ENCODE measurements around the gene ELAVL3. TPM values are rescaled to one million over a fixed set of nuclear protein-coding genes. Genes with fewer than 3 reads are reported as not detected.

ELAVL3 gene
- total and polyA plus RNA-seq, 8 donors: 0.10 to 11.0 (median 1.5) TPM; not detected in 3

DNA sequence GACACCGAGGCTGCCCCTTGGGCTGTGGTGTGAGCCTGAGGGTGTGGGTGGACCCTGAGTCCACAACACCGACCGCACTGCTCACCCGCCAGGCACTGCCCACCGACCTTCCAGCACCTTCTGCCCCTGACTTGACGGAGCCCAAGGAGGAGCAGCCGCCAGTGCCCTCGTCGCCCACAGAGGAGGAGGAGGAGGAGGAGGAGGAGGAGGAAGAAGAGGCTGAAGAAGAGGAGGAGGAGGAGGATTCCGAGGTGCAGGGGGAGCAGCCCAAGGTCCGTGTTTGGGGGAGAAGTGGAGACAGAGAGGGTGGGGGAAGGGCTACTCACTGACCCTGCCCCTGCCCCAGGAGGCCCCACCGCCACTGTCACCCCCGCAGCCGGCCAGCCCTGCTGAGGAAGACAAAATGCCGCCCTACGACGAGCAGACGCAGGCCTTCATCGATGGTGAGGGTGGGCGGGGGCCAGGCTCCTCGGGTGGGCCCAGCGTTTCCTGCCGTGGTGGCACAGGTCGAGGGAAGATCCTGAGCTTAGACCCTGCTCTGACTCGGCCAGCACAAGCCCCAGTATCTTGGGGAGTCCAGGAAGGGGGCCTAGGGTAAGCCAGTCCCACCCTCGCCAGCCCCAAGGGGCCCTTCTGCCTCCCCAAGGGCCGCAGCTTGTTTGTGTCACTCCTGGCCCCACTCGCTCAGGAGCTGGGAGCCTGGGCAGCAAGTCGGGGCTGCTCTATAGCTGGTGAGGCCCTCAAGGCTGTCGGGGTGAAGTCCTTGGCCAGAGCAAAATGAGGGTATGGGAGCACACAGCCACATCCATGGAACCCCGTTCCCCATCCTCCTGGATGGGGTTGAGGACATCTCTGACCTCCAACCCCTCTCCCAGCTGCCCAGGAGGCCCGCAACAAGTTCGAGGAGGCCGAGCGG is 33.2 kb downstream of the ELAVL3 start:
- Histone ChIP-seq H3K4me3 (no peak overlapping the region), H3K36me3 (peaks cover 56 to 86% (median 85%) of the 10 kb centered on the region in 4 donors), H3K9me3 (no peaks in the 10 kb centered on the region), H3K27ac (no peak overlapping the region), H3K27me3 (peaks cover 0 to 6% (median 0%) of the 10 kb centered on the region in 3 donors), H3K4me1 (peaks cover 0 to 14% (median 4%) of the 10 kb centered on the region in 4 donors)
- TF ChIP-seq, protein P1, sequence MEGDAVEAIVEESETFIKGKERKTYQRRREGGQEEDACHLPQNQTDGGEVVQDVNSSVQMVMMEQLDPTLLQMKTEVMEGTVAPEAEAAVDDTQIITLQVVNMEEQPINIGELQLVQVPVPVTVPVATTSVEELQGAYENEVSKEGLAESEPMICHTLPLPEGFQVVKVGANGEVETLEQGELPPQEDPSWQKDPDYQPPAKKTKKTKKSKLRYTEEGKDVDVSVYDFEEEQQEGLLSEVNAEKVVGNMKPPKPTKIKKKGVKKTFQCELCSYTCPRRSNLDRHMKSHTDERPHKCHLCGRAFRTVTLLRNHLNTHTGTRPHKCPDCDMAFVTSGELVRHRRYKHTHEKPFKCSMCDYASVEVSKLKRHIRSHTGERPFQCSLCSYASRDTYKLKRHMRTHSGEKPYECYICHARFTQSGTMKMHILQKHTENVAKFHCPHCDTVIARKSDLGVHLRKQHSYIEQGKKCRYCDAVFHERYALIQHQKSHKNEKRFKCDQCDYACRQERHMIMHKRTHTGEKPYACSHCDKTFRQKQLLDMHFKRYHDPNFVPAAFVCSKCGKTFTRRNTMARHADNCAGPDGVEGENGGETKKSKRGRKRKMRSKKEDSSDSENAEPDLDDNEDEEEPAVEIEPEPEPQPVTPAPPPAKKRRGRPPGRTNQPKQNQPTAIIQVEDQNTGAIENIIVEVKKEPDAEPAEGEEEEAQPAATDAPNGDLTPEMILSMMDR (IDR thresholded peaks at IDR 0.05): no peak
- TF ChIP-seq POLR2AphosphoS5 (IDR thresholded peaks at IDR 0.05) (no peak), POLR2A (IDR thresholded peaks at IDR 0.05) (no peak), EP300 (IDR thresholded peaks at IDR 0.05) (no peak)
- no peak for DNase-seq
- intact Hi-C loops (cut with DNase I; ENCODE audit: low total_unique reads): loop anchor here (10.0 kb wide), 1 partner anchor 153 kb away; the partner anchor contains the start of gene TSPAN16
- 88 to 95% (median 93%) methylated on average over 16 to 35 of the region's 35 CpGs for WGBS, 5 donors

DNA sequence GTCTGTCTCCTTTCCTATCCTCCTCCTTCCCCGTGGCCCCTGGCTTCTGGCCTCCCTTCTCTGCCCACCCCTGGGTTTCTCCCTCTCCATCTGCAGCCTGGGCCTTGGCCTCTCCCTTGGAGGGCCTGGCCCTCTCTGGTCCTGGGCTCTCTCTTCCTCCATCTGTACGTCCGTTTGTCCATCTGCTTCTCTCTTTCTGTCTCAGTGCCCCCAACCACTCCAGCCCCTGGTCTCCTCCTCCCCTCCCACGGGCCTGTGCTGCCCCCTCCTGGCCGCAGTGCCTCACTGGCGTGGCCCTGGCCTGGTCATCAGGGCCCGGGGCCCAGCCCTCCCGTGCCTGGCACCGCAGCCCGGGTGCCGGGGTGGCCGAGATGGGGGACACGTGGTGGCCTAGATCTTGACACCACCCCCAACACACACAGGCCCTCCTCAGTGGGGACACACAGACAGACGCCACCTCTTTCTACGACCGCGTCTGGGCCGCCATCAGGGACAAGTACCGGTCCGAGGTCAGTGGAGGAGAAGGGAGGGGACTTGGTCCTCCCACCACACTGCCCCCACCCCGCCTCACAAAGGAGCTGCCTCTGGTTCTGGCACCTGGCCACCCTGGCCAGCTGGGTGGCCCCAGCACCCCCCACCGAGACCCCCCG is 34.1 kb downstream of the ELAVL3 start:
- peak overlapping the region in 1 of 5 donors; percentile 28 for H3K27ac ChIP-seq
- no peaks in the 10 kb centered on the region for H3K9me3 ChIP-seq
- DNase-seq: peak; percentile 63 to 71
- H3K36me3 ChIP-seq: peaks cover 64 to 94% (median 93%) of the 10 kb centered on the region in 4 donors
- H3K4me3 ChIP-seq: no peak overlapping the region
- H3K27me3 ChIP-seq: peaks cover 0 to 4% (median 0%) of the 10 kb centered on the region in 3 donors
- intact Hi-C loops (cut with DNase I; ENCODE audit: low total_unique reads): loop anchor here (10.0 kb wide), 1 partner anchor 152 kb away; the partner anchor contains the start of gene TSPAN16
- peaks cover 0 to 11% (median 4%) of the 10 kb centered on the region in 4 donors for H3K4me1 ChIP-seq
- TF ChIP-seq POLR2AphosphoS5 (IDR thresholded peaks at IDR 0.05) (no peak), POLR2A (IDR thresholded peaks at IDR 0.05) (no peak)
- TF ChIP-seq, protein P1 (IDR thresholded peaks at IDR 0.05): peak in 5 of 7 experiments; percentile 69 to 94 (median 83)
- 55 to 63% (median 57%) methylated on average over 18 to 23 of the region's 23 CpGs for WGBS, 5 donors

DNA sequence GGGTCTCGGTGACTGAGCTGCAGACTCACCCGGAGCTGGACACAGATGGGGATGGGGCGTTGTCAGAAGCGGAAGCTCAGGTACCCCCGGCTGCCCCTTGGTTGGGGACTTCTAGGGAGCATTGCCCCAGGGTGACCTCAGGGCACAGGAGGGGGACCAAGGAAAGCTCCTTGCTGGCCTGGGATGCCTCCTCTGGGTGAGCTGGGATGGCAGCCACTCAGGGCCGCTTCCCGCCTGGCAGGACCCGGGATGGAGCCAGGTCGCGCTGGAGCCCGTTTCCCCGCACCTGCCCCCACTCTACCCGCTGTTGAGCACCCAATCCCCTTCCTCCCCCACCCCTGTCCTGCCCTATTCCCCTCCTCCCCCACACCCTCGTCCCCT is 34.6 kb downstream of the ELAVL3 start:
- no peaks in the 10 kb centered on the region for H3K9me3 ChIP-seq
- intact Hi-C loops (cut with DNase I; ENCODE audit: low total_unique reads): loop anchor here (10.0 kb wide), 1 partner anchor 151 kb away; the partner anchor contains the start of gene TSPAN16
- DNase-seq: no peak
- TF ChIP-seq POLR2AphosphoS5 (IDR thresholded peaks at IDR 0.05) (no peak), EP300 (IDR thresholded peaks at IDR 0.05) (no peak), POLR2A (IDR thresholded peaks at IDR 0.05) (no peak)
- TF ChIP-seq, protein P1 (IDR thresholded peaks at IDR 0.05): no peak
- peaks cover 68 to 100% (median 98%) of the 10 kb centered on the region in 4 donors for H3K36me3 ChIP-seq
- 84 to 94% (median 90%) methylated on average over 12 to 14 of the region's 14 CpGs for WGBS, 5 donors
- H3K4me3 ChIP-seq: no peak overlapping the region
- H3K27ac ChIP-seq: no peak overlapping the region
- no peaks in the 10 kb centered on the region for H3K27me3 ChIP-seq
- peaks cover 0 to 7% (median 2%) of the 10 kb centered on the region in 4 donors for H3K4me1 ChIP-seq

DNA sequence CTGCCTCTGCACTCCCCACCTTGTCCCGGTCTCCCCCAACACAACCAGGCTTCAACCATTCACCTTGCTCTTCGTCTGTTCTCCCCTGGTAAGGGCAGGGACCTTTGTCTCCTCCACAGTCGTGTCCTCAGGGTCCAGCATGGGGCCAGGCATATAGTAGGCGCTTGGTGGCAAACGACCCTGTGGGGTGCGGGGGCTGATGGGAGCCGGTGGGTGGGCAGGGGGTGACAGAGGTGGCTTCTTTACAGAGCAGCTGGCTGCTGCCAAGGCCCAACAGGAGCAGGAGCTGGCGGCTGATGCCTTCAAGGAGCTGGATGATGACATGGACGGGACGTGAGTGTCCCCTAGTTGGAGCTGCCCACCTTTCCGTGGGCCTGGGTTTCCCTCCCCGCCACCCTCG is 35.7 kb downstream of the ELAVL3 start:
- Histone ChIP-seq H3K36me3 (peaks cover 77 to 100% (median 100%) of the 10 kb centered on the region in 4 donors), H3K4me1 (peaks cover 0 to 7% (median 2%) of the 10 kb centered on the region in 4 donors), H3K27ac (no peak overlapping the region), H3K27me3 (no peaks in the 10 kb centered on the region), H3K4me3 (no peak overlapping the region), H3K9me3 (no peaks in the 10 kb centered on the region)
- intact Hi-C loops (cut with DNase I; ENCODE audit: low total_unique reads): loop anchor here (10.0 kb wide), 1 partner anchor 150 kb away; the partner anchor contains the start of gene TSPAN16
- DNase-seq: no peak
- 88 to 92% (median 90%) methylated on average over 6 to 13 of the region's 13 CpGs for WGBS, 5 donors
- TF ChIP-seq, protein P1 (IDR thresholded peaks at IDR 0.05): no peak
- TF ChIP-seq POLR2AphosphoS5 (IDR thresholded peaks at IDR 0.05) (no peak), POLR2A (IDR thresholded peaks at IDR 0.05) (no peak), EP300 (IDR thresholded peaks at IDR 0.05) (no peak)

Measured in stomach (tissue), 9 donors.